ENCODE data around the gene SCUBE3.
A peak's percentile ranks its signal among the peaks of the same experiment; 100 is the strongest.

Gene SCUBE3

DNA sequence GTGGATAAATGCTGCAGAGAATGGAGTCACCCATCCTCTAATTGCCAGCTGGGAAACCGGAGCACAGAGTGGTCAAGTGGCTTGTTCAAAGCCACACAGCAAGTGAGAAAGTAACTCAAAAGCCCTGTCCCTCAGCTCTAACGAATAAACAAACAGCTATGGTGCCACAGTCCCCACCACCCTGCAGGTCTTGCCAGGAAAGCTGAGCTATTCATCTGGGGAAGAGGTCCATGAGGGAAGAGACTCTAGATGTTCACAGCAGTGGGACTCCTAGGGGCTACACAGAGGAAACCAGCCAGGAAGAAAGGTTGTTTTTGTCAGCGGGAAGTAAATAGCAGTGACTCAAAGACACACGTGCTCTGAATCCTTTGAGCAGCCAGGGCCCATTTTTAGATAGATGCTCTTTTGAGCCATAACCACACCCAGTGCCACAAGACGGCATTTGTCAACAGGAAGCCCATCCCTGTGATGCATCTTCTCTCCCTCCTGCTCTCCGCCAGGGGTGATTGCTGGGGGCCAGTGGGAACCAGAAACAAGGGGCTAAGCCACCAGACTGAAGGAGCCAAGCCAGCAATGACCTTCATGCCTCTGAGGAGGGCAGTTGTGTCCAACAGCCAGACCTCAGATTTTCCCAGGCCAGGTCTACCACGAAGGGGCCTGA, 40.2 kb upstream of the SCUBE3 start:
- DNase-seq, result no peak
- Mint-ChIP-seq H3K4me3 (no peak overlapping the region), H3K36me3 (ENCODE audit: low read depth) (no peaks in the 10 kb centered on the region), H3K27me3 (ENCODE audit: low read depth, poor library complexity) (peaks cover 18% of the 10 kb centered on the region), H3K4me1 (peaks cover 66% of the 10 kb centered on the region), H3K9me3 (peaks cover 6% of the 10 kb centered on the region), H3K27ac (no peak overlapping the region)
- no peak for TF ChIP-seq CTCF (IDR thresholded peaks at IDR 0.05)

DNA sequence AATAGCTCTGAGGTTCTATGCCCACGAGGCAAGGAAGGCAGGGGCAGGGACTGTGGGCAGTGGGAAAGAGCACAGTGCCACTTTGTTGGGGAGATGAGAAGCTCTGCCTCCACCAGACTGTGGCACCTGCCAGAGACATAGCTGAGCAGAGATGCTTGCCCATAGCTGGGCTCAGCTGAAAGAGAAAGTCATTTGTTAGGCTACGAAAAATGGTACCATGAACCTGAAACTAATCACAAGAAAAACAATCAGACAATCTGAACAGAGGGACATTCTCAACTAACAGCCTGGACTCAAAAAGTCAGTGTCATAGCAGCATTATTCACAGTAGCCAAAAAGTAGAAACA, 39.7 kb upstream of the SCUBE3 start:
- H3K36me3 Mint-ChIP-seq (ENCODE audit: low read depth), result no peaks in the 10 kb centered on the region
- H3K27me3 Mint-ChIP-seq (ENCODE audit: low read depth, poor library complexity), result peaks cover 22% of the 10 kb centered on the region
- no peak overlapping the region for H3K4me3 Mint-ChIP-seq
- DNase-seq, result no peak
- no peak overlapping the region for H3K27ac Mint-ChIP-seq
- TF ChIP-seq CTCF (IDR thresholded peaks at IDR 0.05), result no peak
- H3K4me1 Mint-ChIP-seq, result peaks cover 66% of the 10 kb centered on the region
- peaks cover 6% of the 10 kb centered on the region for H3K9me3 Mint-ChIP-seq

GRCh38 chr6:35174501-35174900, 39.3 kb upstream of the SCUBE3 start:
- peaks cover 3% of the 10 kb centered on the region for H3K9me3 Mint-ChIP-seq
- H3K27me3 Mint-ChIP-seq (ENCODE audit: low read depth, poor library complexity), result peaks cover 22% of the 10 kb centered on the region
- no peak overlapping the region for H3K4me3 Mint-ChIP-seq
- no peaks in the 10 kb centered on the region for H3K36me3 Mint-ChIP-seq (ENCODE audit: low read depth)
- no peak for TF ChIP-seq CTCF (IDR thresholded peaks at IDR 0.05)
- no peak overlapping the region for H3K27ac Mint-ChIP-seq
- DNase-seq, result no peak
- peaks cover 66% of the 10 kb centered on the region for H3K4me1 Mint-ChIP-seq

GRCh38 chr6:35176301-35177024, 37.3 kb upstream of the SCUBE3 start:
- peaks cover 71% of the 10 kb centered on the region for H3K4me1 Mint-ChIP-seq
- peaks cover 17% of the 10 kb centered on the region for H3K27me3 Mint-ChIP-seq (ENCODE audit: low read depth, poor library complexity)
- H3K27ac Mint-ChIP-seq, result no peak overlapping the region
- no peak for TF ChIP-seq CTCF (IDR thresholded peaks at IDR 0.05)
- H3K4me3 Mint-ChIP-seq, result no peak overlapping the region
- no peak for DNase-seq
- H3K36me3 Mint-ChIP-seq (ENCODE audit: low read depth), result no peaks in the 10 kb centered on the region
- no peaks in the 10 kb centered on the region for H3K9me3 Mint-ChIP-seq

DNA sequence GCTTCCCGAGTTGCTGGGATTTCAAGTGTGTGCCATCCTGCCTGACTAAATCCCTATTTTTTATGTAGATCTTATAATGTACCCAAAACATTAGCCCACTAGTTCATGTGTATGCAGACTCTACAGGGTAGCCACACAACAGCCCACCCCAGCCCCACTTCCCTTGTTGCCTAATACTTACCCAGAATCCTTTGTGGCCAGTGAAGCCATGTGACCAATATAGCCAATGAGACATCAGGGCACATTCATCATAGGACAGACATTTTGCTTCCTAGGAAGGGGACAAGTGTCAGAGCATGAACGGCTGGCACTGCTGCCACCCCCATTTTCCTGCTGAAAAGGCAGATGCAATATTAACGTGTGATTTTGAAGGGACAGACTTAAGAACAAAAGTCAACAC, 36.6 kb upstream of the SCUBE3 start:
- TF ChIP-seq CTCF (IDR thresholded peaks at IDR 0.05), result no peak
- peaks cover 17% of the 10 kb centered on the region for H3K27me3 Mint-ChIP-seq (ENCODE audit: low read depth, poor library complexity)

GRCh38 chr6:35177596-35177995, 36.2 kb upstream of the SCUBE3 start:
- TF ChIP-seq CTCF (IDR thresholded peaks at IDR 0.05), result no peak
- peak overlapping the region; percentile 65 for H3K27ac Mint-ChIP-seq
- H3K27me3 Mint-ChIP-seq (ENCODE audit: low read depth, poor library complexity), result peaks cover 17% of the 10 kb centered on the region
- no peak overlapping the region for H3K4me3 Mint-ChIP-seq
- no peak for DNase-seq
- peaks cover 66% of the 10 kb centered on the region for H3K4me1 Mint-ChIP-seq
- H3K9me3 Mint-ChIP-seq, result no peaks in the 10 kb centered on the region
- H3K36me3 Mint-ChIP-seq (ENCODE audit: low read depth), result no peaks in the 10 kb centered on the region

More for the DNA sequence above, 36.6 kb upstream of the SCUBE3 start:
- H3K36me3 Mint-ChIP-seq (ENCODE audit: low read depth), result no peaks in the 10 kb centered on the region
- no peak for DNase-seq
- no peaks in the 10 kb centered on the region for H3K9me3 Mint-ChIP-seq
- H3K4me1 Mint-ChIP-seq, result peaks cover 71% of the 10 kb centered on the region
- H3K4me3 Mint-ChIP-seq, result no peak overlapping the region
- peak overlapping the region; percentile 65 for H3K27ac Mint-ChIP-seq

All from nephron progenitor cell (in vitro differentiated cells).